Lower leg skin (tissue), 4 donors: ENCODE measurements around the gene BSPRY. TPM values are rescaled to one million over a fixed set of nuclear protein-coding genes. Genes with fewer than 3 reads are reported as not detected.

ENCODE experiments used
- DNase-seq, 2 donors: peaks; one replicate each; pipeline ENCODE4 v3.0.0-alpha.2; 2019; ENCODE audit warnings: low spot score in 2 of 2
- H3K4me3 ChIP-seq: fragments of 200-600 bp; sonication (generic); 2 replicates; pipeline ENCODE4 v1.5.1; 2017; ENCODE audit warnings: mild to moderate bottlenecking, low read depth; ENCODE audit not compliant: poor library complexity, severe bottlenecking
- CTCF ChIP-seq, 3 donors: fragments of 450-650 bp; IDR thresholded peaks; one replicate each; pipeline ENCODE4 v1.5.1; 2016; ENCODE audit warnings: antibody characterized with exemption in 3 of 3, mild to moderate bottlenecking in 3 of 3, moderate library complexity in 2 of 3
- POLR2A ChIP-seq, 2 donors: fragments of 450-650 bp; IDR thresholded peaks; one replicate each; pipeline ENCODE4 v1.6.1; 2016 to 2017; ENCODE audit warnings: antibody characterized with exemption in 2 of 2, mild to moderate bottlenecking in 1 of 2, moderate library complexity in 1 of 2
- WGBS, 2 donors: methylation state at CpG; one replicate each; pipeline ENCODE4 v1.1.5; 2018; 5-methylcytosine and 5-hydroxymethylcytosine counted together
- intact Hi-C: fragments of 100-400 bp; cut with DNase I; formaldehyde crosslinking; loops from one replicate; pipeline ENCODE4 v1.15.0; 2023; ENCODE audit warnings: low total_unique reads
- total RNA-seq, 4 donors: library from RNA; depleted of rRNA; stranded (reverse); fragments of >200 nt; gene quantifications; one replicate each; pipeline ENCODE4 v1.1.0, GENCODE V29; 2016

BSPRY gene
- total RNA-seq, 4 donors from 2014 or later: 36.9 to 56.9 (median 43.4) TPM

GRCh38 chr9:113368982-113369854 is 19.9 kb downstream of the BSPRY start:
- H3K4me3 ChIP-seq: no peak overlapping the region
- DNase-seq: no peak
- 72 to 79% methylated on average over 13 of the region's 13 CpGs for WGBS, 2 donors
- intact Hi-C loops: no loop called here
- no peak for TF ChIP-seq CTCF (IDR thresholded peaks at IDR 0.05)
- TF ChIP-seq POLR2A (IDR thresholded peaks at IDR 0.05): no peak

GRCh38 chr9:113369855-113370140 is 20.5 kb downstream of the BSPRY start:
- 81 to 87% methylated on average over 11 of the region's 11 CpGs for WGBS, 2 donors
- DNase-seq: no peak
- no peak for TF ChIP-seq CTCF (IDR thresholded peaks at IDR 0.05)
- no peak for TF ChIP-seq POLR2A (IDR thresholded peaks at IDR 0.05)
- intact Hi-C loops: no loop called here
- H3K4me3 ChIP-seq: no peak overlapping the region

GRCh38 chr9:113370806-113371325 is 21.5 kb downstream of the BSPRY start:
- no peak for DNase-seq
- TF ChIP-seq CTCF (IDR thresholded peaks at IDR 0.05) (no peak), POLR2A (IDR thresholded peaks at IDR 0.05) (no peak)
- 65 to 74% methylated on average over 8 of the region's 8 CpGs for WGBS, 2 donors
- intact Hi-C loops: no loop called here
- no peak overlapping the region for H3K4me3 ChIP-seq

- no peak overlapping the region for H3K4me3 ChIP-seq
- intact Hi-C loops: no loop called here
- 82 to 96% methylated on average over 5 of the region's 5 CpGs for WGBS, 2 donors
- no peak for DNase-seq
- TF ChIP-seq CTCF (IDR thresholded peaks at IDR 0.05) (no peak), POLR2A (IDR thresholded peaks at IDR 0.05) (no peak)
Observed at GRCh38 chr9:113372059-113372458, 22.7 kb downstream of the BSPRY start.

GRCh38 chr9:113373256-113373655 is 23.9 kb downstream of the BSPRY start:
- no peak for DNase-seq
- 70 to 72% methylated on average over 3 of the region's 3 CpGs for WGBS, 2 donors
- H3K4me3 ChIP-seq: no peak overlapping the region
- TF ChIP-seq CTCF (IDR thresholded peaks at IDR 0.05) (no peak), POLR2A (IDR thresholded peaks at IDR 0.05) (no peak)
- intact Hi-C loops: no loop called here
